Measurements from ENCODE around the gene EVPL.
A peak's percentile ranks its signal among the peaks of the same experiment; 100 is the strongest.
"Not testable (repeated sequence)": the region's sequence is repeated elsewhere in the genome, so short reads cannot be mapped to it uniquely, and the experiment has no call there.

Gene EVPL

DNA sequence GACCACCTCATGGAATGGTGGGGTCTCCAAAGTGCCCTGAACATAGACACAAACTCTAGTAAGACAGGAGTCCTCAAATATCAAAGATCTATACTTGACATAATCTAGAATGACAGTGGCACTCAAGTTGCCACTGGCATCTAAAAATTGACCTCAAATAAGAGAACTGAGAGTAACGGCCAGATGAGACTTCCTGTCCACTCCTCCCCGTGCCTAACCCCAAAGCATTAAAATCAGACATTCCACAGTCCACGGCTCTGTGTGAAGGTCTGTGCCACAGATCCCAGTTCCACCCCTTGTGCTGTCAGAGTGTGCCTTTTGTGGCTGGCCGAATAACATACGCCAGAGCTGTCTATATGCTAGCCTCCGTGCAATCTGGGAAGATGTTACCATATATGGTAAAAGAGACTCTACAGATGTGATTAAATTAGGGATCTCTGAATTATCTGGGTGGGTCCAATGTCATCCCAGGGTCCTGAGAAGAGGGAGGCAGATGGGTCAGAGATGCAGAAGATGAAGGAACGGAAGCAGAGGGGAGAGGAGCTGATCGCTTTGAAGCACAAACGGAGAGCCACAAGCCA is 21.0 kb upstream of the EVPL start:
- no peak for FAIRE-seq

DNA sequence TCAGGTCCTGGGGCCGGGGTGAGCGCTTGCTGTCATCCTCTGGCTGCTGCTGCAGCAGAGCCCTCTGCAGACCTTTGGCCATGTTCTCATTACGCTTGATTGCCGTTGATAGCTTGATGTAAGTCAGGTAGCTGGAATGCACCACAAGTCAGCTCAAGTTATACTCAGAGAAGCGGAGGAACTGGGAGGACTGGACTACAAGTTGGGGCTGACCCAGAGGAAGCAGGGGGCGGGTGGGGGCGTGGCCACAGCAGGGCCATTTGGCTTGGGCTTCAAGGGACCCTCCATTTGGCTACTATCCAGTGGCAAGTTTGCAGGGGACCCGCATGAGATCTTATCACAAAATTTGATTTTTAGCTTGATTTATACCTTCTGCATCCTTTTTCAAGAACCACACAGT is 19.0 kb upstream of the EVPL start:
- FAIRE-seq = no peak

DNA sequence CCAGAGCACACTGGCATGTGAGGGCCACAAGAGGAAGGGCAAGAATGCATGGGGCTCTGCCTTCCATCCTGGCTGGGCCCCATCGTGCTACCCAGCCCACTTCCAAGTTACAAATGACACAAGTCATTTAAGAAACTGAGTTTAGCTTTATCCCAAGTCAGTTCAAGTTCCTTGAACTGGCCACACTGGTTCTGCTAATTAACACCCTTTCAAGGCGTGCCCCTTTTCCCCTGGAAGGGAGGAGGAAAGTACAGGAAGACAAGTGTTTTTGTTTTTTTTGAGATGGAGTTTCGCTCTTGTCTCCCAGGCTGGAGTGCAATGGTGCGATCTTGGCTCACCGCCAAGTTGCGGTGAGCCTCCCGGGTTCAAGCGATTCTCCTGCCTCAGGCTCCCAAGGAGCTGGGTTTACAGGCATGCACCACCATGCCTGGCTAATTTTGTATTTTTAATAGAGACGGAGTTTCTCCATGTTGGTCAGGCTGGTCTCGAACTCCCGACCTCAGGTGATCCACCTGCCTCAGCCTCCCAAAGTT is 17.4 kb upstream of the EVPL start:
- FAIRE-seq = not testable (repeated sequence)

- not testable (repeated sequence) for FAIRE-seq
Measured at GRCh38 chr17:76042868-76043267, 15.8 kb upstream of the EVPL start.

DNA sequence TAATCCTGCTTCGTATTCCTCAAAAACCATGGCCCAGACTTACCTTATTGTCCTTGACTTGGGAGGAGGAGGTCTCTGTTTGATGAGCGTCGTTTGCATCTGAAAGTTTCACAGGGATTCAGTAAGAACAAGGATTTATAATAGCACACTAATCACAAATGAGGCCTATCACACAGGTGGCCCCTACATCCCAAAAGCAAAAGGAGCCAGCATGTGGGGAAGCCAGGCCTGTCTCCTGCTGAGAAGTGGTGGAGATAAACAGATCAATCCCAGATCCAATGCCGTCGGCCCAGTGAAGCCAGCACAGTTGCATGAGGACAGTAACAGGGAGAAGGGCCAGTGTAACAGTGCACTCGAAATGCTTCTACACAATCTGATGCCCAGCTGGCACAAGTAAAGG is 13.3 kb upstream of the EVPL start:
- no peak for FAIRE-seq

- no peak for FAIRE-seq
Measured at GRCh38 chr17:76039121-76039520, 12.0 kb upstream of the EVPL start.

DNA sequence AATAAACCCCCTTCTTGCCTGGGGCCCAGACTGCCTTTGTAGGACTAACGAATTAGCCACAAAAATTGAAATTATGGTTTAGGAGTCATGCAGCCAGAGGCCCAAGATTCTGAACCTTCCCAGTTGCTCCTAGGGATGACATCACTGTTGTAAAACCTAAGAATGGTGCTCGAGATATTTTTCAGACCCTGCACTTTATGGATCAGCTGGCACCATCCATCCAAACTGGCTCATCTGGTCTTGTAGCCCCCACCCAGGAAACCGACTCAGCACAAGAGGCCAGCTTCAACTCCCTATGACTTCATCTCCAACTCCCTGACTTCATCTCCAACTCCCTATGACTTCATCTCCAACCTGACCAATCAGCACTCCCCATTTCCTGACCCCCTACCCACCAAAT is 10.9 kb upstream of the EVPL start:
- FAIRE-seq = no peak

GRCh38 chr17:76036497-76037261 is 9.6 kb upstream of the EVPL start:
- FAIRE-seq = no peak

DNA sequence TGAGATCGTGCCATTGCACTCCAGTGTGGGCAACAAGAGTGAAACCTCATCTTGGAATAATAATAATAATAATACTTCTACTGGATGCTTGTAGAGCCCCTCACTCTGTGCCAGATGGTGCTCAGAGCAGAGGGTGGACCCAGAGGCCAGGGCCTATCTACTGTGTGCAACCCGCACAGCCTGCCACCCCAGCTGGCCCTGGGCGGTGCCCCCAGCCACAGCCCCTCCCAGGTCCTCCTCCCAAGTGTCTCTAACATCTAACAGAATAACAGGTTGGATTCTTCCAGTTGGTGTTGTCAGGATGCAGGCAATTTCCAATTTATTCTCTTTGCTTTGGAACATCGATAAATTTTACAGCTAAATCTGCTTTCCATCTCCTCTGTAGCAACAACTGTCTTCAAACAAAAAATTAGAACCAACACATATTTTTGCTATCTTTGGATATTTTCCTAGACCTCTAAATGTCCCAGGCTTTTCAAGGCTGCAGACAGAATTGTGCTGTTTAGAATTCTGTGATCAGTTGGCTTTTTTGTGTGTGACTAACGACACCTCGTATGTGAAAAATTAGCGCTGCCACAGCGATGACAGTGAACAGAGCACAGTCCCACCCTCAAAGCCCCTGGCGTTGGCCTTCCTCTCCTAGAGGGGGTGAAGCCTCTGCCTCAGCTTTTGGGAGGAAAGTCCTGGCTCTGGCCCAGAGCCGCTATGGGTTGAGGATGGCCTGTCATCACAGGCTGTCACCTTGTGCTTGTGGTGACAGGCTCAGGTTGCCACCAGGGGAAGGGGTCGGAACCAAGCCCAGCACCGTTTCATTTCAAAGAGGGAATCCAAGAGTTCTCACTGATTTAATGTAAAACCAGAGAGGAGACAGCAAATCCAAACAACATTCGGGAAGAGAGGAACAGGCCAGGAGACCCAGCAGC is 7.6 kb upstream of the EVPL start:
- FAIRE-seq = no peak

DNA sequence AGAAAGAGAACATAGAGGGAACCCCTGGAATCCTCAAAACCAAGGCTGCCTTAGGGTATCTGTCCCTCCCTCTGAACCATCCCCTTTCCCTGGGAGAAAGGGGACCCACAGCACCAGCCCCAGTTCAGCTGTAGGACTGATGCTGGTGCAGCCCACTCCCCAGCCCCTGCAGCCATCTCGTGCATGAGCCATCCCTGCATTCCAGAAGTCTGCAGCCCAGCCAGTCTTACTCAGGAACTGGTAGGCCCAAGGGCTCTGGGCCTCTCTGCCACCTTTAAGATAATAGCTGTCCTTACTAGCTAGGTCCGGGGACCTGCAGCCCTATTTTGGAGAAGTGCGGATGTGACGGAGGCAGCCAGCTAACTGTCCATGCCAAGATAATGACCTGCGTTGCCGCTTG is 6.0 kb upstream of the EVPL start:
- no peak for FAIRE-seq

GRCh38 chr17:76032780-76033108 is 5.6 kb upstream of the EVPL start:
- FAIRE-seq = no peak

DNA sequence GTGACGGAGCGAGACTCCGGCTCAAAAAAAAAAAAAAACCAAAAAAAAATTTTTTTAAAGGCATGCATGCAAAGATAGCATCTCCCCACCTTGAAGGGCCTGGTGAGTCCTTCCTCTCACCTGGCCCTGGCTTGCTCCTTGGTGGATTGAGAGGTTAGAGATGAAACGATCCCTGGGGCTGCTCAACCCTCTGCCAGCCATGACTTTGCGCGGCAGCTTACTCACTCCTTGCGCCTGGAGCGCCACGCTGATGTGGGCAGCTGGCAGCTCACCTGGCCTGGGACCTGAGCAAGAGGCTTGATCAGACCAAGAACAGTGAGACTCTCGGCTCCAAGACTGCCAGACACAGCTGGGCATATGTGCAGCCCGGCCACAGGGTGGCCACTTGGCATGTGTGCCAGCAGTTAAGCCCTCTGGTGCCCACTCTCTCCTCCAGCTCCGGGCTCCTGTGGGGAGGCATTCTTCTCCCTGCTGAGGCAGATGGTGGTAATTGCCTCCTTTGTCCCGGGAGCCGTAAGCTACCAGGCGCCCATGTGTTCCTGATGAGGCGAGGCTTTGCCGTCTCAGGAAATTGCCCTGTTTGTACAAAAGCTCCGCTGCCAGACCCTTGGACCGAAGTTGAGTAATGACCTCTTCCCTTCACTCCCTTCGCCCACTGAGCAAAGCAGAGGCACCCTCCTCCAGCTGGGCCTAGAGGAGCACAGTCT is 5.1 kb upstream of the EVPL start:
- no peak for FAIRE-seq

DNA sequence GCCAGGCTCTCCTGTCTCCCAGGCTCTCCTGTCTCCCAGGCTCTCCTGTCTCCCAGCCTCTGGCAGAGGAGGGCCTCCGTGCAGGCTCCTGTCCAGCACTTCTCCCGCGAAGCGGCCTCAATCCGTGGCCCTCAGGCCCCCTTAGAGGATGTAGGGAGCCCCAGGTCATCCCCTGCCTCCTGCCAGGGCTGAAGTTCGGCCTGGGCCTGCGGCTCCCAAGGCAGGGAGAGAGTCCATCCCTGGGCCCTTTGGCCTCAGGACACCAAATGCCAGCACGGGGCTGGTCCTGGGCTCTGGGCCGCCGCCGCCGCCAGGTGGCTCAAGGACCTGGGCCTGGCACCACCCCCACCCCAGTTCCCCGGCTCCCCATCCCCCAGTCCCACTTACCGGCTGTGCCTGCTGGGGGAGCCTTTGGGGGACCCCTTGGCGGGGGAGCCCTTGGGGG is 370 bp downstream of the EVPL start:
- FAIRE-seq = no peak

DNA sequence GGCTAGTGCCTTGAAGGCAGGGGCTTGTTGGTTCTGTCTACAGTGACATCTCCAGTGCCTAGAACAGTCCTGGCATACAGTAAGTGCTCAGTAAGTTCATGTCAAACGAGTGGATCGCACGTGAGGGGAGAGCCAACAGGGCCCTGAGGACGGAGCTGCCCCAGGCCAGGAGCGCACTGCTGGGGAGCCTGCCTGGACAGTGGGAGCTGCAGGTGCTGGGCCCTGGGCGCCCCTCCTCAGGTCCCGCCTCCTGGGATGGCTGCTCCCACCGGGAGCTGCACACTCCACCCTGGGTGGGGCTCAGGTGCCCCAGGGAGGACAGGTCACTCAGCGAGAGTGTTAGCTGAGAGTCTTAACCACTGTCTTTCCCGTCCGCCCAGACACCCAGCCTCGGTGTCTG is 1.8 kb downstream of the EVPL start:
- no peak for FAIRE-seq

DNA sequence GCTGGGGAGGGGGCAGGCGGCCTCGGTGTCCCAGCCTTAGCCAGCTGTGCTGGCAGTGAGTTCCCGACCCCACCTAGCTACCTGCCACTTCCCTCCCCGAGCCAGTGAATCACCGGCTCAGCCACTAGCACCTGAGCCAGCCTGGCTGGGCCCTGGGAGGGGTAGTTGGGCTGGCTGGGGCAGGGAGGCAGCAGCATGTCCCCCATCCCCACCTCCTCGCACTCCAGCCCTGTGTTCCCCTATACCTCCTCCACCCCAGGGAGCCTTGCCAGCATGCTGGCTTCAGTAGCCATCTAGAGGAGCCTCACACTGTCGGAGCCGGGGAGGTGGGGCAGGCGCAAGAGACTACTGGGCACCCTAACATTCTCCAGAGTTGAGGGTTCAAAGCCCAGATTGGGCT is 2.8 kb downstream of the EVPL start:
- FAIRE-seq = no peak

DNA sequence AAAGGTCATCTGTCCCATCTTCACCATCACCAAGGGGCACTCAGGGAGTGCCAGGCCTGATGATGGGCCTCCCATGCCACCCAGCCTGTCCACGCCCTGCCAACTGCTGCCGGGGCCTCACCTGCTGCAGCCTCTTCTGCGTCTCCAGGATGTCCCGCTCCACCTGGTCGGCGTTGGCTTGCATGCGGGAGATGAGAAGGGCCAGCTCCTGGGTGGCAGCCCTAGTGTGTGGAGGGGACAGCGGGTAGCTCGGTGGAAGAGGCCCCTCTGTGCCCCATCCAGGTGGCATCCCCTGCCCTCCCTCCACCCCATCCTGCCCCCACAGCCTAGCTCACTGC is 3.2 kb downstream of the EVPL start:
- FAIRE-seq = no peak

DNA sequence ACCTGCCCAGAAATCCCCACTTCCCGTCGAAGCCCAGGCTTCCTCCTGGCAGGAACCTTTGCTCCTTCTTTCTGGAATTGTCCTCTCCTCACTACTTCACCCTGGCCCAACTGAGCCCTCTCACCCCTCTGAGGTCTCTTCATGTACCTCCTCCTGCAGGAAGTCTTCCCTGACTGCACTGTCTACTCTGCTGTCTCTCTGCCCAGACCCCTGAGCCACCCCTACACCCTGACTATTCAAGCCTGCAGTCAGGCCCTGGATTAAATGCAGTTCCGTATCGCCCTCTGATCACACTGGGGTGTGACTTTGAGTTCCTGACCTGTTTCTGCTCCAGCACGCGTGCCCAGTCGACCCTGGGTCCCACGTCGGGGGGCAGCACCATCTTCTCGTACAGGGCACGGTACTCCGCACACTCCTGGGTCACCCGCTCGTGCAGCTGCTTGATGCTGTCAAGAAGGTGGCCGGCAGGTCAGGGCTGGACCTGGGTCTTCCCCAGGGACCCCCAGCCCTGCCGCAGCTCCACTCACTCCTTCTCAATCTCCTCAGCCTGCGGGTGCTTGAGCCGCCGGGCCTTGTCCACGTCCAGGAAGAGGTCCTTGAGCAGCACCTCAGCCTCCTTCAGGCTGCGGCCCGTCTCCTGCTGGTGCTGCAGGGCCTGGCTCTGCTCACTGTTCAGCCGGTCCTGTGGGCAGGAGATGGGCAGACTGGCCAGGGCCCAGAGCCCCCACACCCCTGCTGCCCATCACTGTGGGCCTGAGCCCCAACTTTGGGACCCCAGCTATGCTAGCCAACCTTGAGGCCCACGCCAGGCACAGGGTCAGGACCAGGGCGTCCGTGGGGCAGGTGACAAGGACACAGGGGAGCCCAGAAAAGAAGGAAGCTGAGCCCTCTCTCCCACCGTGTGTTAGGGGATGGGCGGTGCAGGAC is 3.9 kb downstream of the EVPL start:
- no peak for FAIRE-seq

- FAIRE-seq = no peak
Measured at GRCh38 chr17:76022285-76022684, 4.8 kb downstream of the EVPL start.

GRCh38 chr17:76019833-76020467 is 7.2 kb downstream of the EVPL start:
- FAIRE-seq = peak; percentile 87

GRCh38 chr17:76018801-76019200 is 8.3 kb downstream of the EVPL start:
- no peak for FAIRE-seq

DNA sequence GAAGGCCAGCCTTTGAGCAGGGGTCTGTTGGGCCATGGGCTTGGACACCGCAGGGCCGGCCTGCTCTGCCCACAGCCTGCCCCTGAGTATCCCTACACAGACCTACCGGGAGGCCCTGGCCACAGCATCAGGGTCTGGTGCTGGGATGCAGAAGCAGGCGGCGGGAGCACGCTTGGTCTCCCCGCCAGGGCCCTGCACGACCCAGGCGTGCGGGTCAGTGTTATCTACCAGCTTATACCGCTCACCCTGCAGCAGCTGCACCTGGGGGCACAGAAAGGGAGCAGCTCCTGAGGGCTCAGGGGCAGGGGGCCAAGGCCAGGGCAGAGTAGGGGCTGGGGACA is 8.8 kb downstream of the EVPL start:
- FAIRE-seq = no peak

Data from colon (tissue), 2 donors.